DOHH2 (cell line): ENCODE measurements around the gene SLC25A51.

Source experiments
- H3F3A ChIP-seq: fragments of 200-600 bp; sonication (generic), shearing (Covaris generic); 2 replicates; pipeline ENCODE4 v1.6.0; 2016; ENCODE audit warnings: antibody characterized with exemption, mild to moderate bottlenecking; ENCODE audit not compliant: control insufficient read depth, insufficient read depth
- H3K27ac ChIP-seq: fragments of 200-600 bp; sonication (generic); 2 replicates; pipeline ENCODE4 v1.5.1; 2014; ENCODE audit warnings: low read depth, mild to moderate bottlenecking, low read length, moderate library complexity
- H3K27me3 ChIP-seq: fragments of 200-600 bp; sonication (generic); 2 replicates; pipeline ENCODE4 v1.6.1; 2014; ENCODE audit warnings: mild to moderate bottlenecking, low read length, mixed read lengths; ENCODE audit not compliant: control insufficient read depth
- H3K36me3 ChIP-seq: fragments of 200-600 bp; sonication (generic); 2 replicates; pipeline ENCODE4 v1.6.1; 2014; ENCODE audit warnings: mild to moderate bottlenecking, low read length, moderate library complexity, mixed read lengths; ENCODE audit not compliant: control insufficient read depth
- H3K4me1 ChIP-seq: fragments of 200-600 bp; sonication (generic); 2 replicates; pipeline ENCODE4 v1.6.1; 2014; ENCODE audit warnings: mild to moderate bottlenecking, low read length, mixed read lengths; ENCODE audit not compliant: control insufficient read depth
- H3K4me2 ChIP-seq: fragments of 200-600 bp; sonication (generic); 2 replicates; pipeline ENCODE4 v1.6.0; 2014; ENCODE audit warnings: mild to moderate bottlenecking, low read length, moderate library complexity
- H3K4me3 ChIP-seq: fragments of 200-600 bp; sonication (generic); 2 replicates; pipeline ENCODE4 v1.5.1; 2014; ENCODE audit warnings: mild to moderate bottlenecking, low read length, mixed read lengths
- H3K79me2 ChIP-seq: fragments of 200-600 bp; sonication (generic); 2 replicates; pipeline ENCODE4 v1.6.1; 2014; ENCODE audit warnings: mild to moderate bottlenecking, low read length, mixed read lengths; ENCODE audit not compliant: control insufficient read depth
- H3K9me2 ChIP-seq: fragments of 200-600 bp; sonication (generic); replicated peaks from 2 replicates; pipeline ENCODE4 v1.6.1; 2014; ENCODE audit warnings: mild to moderate bottlenecking, low read length, mixed read lengths; ENCODE audit not compliant: control insufficient read depth
- H3K9me3 ChIP-seq: fragments of 200-600 bp; sonication (generic); 2 replicates; pipeline ENCODE4 v1.6.1; 2014; ENCODE audit warnings: antibody characterized with exemption, low read length, mixed read lengths; ENCODE audit not compliant: control insufficient read depth, insufficient read depth
- H4K20me1 ChIP-seq: fragments of 200-600 bp; sonication (generic); 2 replicates; pipeline ENCODE4 v1.6.0; 2014; ENCODE audit warnings: low read depth, mild to moderate bottlenecking, antibody characterized with exemption, low read length, moderate library complexity; ENCODE audit not compliant: control insufficient read depth, insufficient read depth
- EZH2phosphoT487 ChIP-seq: fragments of 200-600 bp; sonication (generic); IDR thresholded peaks from 2 replicates; pipeline ENCODE4 v1.6.1; 2017; ENCODE audit warnings: borderline replicate concordance, mild to moderate bottlenecking, antibody characterized with exemption, low read length, moderate library complexity, mixed read lengths
- TF ChIP-seq, protein P1 (sequence below): fragments of 200-600 bp; sonication (generic); IDR thresholded peaks from one replicate; pipeline ENCODE4 v1.5.1; 2014; ENCODE audit warnings: antibody characterized with exemption, mild to moderate bottlenecking, low read depth, low read length; ENCODE audit not compliant: poor library complexity, severe bottlenecking

SLC25A51 gene

DNA sequence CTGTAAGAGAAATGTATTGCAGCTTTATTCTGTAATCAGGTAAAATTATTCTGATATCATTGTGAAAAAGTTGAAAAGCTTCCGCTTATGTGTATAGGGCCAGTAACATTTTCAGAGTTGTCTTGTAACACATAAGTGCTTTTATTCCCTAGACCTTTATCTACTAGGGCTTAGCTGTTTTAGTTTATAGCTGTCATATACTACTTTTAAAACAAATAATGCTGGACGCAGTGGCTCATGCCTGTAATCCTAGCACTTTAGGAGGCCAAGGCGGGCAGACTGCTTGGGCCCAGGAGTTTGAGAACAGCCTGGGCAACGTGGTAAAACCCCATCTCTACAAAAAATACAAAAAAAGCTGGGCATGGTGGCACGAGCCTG is 33.1 kb downstream of the SLC25A51 start:
- no peak overlapping the region for H3K4me2 ChIP-seq
- H3K79me2 ChIP-seq: no peaks in the 10 kb centered on the region
- H3F3A ChIP-seq: peaks cover 3% of the 10 kb centered on the region; the same call in 1 of the 2 replicates
- no peaks in the 10 kb centered on the region for H3K9me3 ChIP-seq
- TF ChIP-seq, protein P1, sequence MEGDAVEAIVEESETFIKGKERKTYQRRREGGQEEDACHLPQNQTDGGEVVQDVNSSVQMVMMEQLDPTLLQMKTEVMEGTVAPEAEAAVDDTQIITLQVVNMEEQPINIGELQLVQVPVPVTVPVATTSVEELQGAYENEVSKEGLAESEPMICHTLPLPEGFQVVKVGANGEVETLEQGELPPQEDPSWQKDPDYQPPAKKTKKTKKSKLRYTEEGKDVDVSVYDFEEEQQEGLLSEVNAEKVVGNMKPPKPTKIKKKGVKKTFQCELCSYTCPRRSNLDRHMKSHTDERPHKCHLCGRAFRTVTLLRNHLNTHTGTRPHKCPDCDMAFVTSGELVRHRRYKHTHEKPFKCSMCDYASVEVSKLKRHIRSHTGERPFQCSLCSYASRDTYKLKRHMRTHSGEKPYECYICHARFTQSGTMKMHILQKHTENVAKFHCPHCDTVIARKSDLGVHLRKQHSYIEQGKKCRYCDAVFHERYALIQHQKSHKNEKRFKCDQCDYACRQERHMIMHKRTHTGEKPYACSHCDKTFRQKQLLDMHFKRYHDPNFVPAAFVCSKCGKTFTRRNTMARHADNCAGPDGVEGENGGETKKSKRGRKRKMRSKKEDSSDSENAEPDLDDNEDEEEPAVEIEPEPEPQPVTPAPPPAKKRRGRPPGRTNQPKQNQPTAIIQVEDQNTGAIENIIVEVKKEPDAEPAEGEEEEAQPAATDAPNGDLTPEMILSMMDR: no peak
- TF ChIP-seq EZH2phosphoT487: no peak
- H3K36me3 ChIP-seq: no peaks in the 10 kb centered on the region
- no peak overlapping the region for H3K27ac ChIP-seq
- no peaks in the 10 kb centered on the region for H3K9me2 ChIP-seq
- H4K20me1 ChIP-seq: no peaks in the 10 kb centered on the region
- no peaks in the 10 kb centered on the region for H3K4me1 ChIP-seq
- no peaks in the 10 kb centered on the region for H3K27me3 ChIP-seq
- H3K4me3 ChIP-seq: no peak overlapping the region

DNA sequence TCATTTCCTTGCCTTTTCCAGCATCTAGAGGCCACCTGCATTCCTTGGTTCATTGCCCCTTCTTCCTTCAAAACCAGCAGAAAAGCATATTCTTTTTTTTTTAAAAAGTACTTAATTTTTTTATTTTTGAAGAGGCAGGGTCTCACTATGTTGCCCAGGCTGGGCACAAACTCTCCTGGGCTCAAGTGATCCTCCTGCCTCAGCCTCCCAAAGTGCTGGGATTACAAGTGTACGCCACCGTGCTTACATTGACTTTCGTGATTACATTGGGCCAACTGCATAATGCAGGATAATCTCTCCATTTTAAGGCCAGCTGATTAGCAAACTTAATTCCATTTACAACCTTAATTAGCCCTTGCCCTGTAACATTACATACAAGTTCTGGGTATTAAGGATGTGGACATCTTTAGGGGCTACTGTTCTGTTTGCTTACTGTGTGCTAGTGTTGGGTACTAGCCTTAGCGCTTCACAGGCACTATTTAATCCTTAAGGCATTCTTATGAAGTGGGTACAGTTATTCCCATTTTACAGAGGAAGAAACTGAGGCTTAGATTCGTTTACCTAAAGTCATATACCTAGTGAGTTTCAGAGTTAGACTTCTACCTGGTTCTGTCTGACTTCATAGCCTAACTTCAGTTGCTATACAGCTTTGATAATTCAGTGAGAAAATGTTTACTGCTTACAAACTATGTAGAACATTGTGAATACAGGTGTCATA is 33.7 kb downstream of the SLC25A51 start:
- H3K27me3 ChIP-seq: no peaks in the 10 kb centered on the region
- no peaks in the 10 kb centered on the region for H3K4me1 ChIP-seq
- TF ChIP-seq EZH2phosphoT487: no peak
- TF ChIP-seq, protein P1: no peak
- H3K4me2 ChIP-seq: no peak overlapping the region
- H3K79me2 ChIP-seq: no peaks in the 10 kb centered on the region
- H3K4me3 ChIP-seq: no peak overlapping the region
- no peaks in the 10 kb centered on the region for H4K20me1 ChIP-seq
- H3F3A ChIP-seq: peaks cover 3% of the 10 kb centered on the region; the same call in 1 of the 2 replicates
- H3K9me2 ChIP-seq: no peaks in the 10 kb centered on the region
- H3K27ac ChIP-seq: no peak overlapping the region
- no peaks in the 10 kb centered on the region for H3K36me3 ChIP-seq
- no peaks in the 10 kb centered on the region for H3K9me3 ChIP-seq

DNA sequence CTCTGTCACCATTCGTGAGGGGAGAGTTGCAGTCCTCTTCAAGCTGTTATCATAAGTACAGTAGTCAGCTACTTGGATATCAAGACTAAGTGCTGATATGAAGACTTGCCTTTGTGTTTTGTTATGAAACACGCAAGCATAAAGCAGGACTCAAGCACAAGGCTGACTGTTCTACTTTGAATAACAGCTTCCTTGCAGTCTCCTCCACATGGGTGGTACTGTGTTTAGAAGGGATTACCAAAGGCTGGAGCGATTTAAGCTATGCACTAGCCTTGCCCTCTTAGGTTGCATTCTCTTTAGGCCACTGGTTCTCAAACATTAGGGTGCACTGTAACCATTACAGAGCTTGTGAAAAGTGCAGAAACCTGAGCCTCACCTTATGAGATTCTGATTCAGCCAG is 41.4 kb downstream of the SLC25A51 start:
- H4K20me1 ChIP-seq: no peaks in the 10 kb centered on the region
- H3K4me1 ChIP-seq: no peaks in the 10 kb centered on the region
- peaks cover 30% of the 10 kb centered on the region for H3K36me3 ChIP-seq
- no peak overlapping the region for H3K27ac ChIP-seq
- H3K27me3 ChIP-seq: no peaks in the 10 kb centered on the region
- H3F3A ChIP-seq: no peaks in the 10 kb centered on the region
- no peaks in the 10 kb centered on the region for H3K9me3 ChIP-seq
- no peaks in the 10 kb centered on the region for H3K79me2 ChIP-seq
- H3K4me3 ChIP-seq: no peak overlapping the region
- no peak for TF ChIP-seq EZH2phosphoT487
- TF ChIP-seq, protein P1: no peak
- H3K9me2 ChIP-seq: no peaks in the 10 kb centered on the region
- H3K4me2 ChIP-seq: no peak overlapping the region
